ENCODE measurements around the gene SULT1C4.

The SULT1C4 gene

GRCh38 chr2:108377815-108378630 lies at the start of gene SULT1C4:
SULT1C4 (plus strand) TSS chr2:108377954; CDS start chr2:108378338, 384 bp downstream.
- no peak for TF ChIP-seq CTCF (IDR thresholded peaks at IDR 0.05; ENCODE audit: control extremely low read depth, extremely low read depth, low read depth, missing control alignments)
- CTCF ChIA-PET = interaction anchor here (1.1 to 1.4 kb wide), 2 partner anchors 19 to 259 kb away, joined by 3 to 4 read pairs; no protein-coding TSS in a partner anchor
- POLR2A ChIA-PET = no interaction called here
- no peak for DNase-seq (ENCODE audit: extremely low spot score)

DNA sequence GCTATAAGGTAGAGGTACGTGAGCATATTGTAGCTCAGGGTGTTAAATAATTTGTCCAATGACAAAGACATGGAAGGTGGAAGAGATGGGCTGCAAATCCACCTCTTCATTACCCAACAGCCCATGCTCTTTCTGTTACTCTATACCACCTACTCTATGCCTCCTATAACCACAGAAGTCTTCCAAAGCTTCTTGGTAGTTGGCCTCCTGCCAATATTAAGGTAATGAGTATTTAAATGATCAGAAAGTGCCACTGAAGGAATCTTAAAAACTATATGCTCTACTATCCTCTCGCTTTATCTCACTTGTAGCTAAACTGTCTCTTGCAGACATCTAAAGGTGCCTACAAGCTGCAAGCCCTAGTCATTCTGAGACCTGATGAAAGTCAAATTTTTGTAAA lies 48.0 kb upstream of the SULT1C4 start:
- ChIA-PET CTCF (no interaction called here), POLR2A (no interaction called here)
- TF ChIP-seq CTCF (IDR thresholded peaks at IDR 0.05; ENCODE audit: control extremely low read depth, extremely low read depth, low read depth, missing control alignments) = no peak
- no peak for DNase-seq (ENCODE audit: extremely low spot score)

DNA sequence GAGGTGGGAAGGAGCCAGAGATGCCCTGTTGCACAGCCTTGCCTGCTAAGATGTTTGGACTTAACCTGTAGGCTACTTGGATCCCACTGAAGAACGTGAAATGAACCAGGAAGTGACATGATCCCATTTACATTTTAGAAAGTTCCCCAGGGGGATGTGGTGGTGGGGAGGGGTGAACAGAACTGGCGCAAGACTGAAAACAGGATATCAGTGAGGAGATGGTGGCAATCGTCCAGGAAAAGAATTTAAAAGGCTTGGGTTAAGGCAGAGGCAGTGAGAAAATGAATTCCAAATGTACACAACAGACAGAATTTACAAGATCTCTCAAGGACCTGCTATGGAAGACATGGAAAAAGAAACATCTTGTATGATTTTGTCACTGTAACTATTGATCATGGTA lies 46.8 kb upstream of the SULT1C4 start:
- TF ChIP-seq CTCF (IDR thresholded peaks at IDR 0.05; ENCODE audit: control extremely low read depth, extremely low read depth, low read depth, missing control alignments) = no peak
- DNase-seq (ENCODE audit: extremely low spot score) = no peak
- CTCF ChIA-PET = no interaction called here
- POLR2A ChIA-PET = no interaction called here

DNA sequence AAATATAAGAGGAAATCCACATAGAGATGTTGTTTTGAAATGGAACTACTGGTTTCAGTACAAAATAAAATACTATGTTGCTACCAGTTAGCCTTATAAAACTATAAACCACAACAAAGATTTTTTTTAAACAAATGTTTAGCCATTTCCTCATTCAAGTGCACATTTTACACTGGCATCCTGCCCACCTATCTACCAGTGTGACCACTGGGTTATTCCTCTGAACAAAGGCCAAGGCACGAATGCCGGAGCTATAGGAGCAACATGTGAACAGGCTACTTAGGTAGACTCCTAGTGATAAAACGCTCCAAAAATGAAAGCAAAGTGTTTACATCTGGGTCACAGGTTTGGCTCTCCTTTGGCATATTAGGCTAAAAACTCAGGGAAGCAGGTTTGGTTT lies 31.8 kb upstream of the SULT1C4 start:
- no peak for TF ChIP-seq CTCF (IDR thresholded peaks at IDR 0.05; ENCODE audit: control extremely low read depth, extremely low read depth, low read depth, missing control alignments)
- no peak for DNase-seq (ENCODE audit: extremely low spot score)
- ChIA-PET CTCF (no interaction called here), POLR2A (no interaction called here)

DNA sequence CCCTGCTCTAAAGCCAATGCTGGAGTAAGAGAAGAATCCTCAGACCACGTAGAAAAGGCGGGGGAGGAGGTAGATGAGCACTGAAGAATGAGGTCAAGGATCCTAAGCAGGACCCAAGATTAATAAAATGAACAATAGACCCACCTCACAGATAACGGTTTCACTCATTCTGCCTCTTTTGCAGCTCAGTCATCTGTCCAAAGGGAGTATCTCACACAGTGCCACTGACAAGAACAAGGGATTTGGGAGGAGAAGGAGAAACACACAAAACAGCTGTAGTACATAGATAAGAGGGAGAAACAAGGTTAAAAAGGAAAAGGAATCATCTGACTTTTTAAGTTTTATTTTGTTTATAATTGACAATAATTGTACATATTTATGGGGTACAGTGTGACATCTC lies 30.9 kb upstream of the SULT1C4 start:
- ChIA-PET POLR2A (no interaction called here), CTCF (interaction anchor here (0.5 kb wide), 1 partner anchor 262 kb away, joined by 3 read pairs; no protein-coding TSS in a partner anchor)
- no peak for DNase-seq (ENCODE audit: extremely low spot score)
- no peak for TF ChIP-seq CTCF (IDR thresholded peaks at IDR 0.05; ENCODE audit: control extremely low read depth, extremely low read depth, low read depth, missing control alignments)

DNA sequence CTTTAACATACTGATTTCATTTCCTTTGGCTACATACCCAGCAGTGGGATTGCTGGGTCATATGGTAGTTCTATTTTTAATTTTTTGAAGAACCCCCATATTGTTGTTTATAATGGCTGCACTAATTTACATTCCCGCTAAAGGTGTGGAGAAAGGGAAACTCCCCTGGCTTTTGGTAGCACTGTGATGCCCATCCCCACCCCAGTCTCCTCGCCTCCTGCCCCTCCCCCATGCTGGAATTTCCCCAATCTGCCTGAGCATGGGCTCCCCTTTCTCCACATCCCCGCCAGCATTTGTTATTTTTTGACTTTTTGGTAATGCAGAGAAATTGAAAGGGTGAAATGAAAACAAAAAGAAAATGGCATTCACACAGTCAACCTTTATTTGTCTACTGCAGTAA lies 30.0 kb upstream of the SULT1C4 start:
- ChIA-PET CTCF (interaction anchor here (2.0 kb wide), 1 partner anchor 236 kb away, joined by 7 read pairs; no protein-coding TSS in a partner anchor), POLR2A (no interaction called here)
- no peak for DNase-seq (ENCODE audit: extremely low spot score)
- no peak for TF ChIP-seq CTCF (IDR thresholded peaks at IDR 0.05; ENCODE audit: control extremely low read depth, extremely low read depth, low read depth, missing control alignments)
